ENCODE data around the gene GPBP1. TPM values are rescaled to one million over a fixed set of nuclear protein-coding genes. Genes with fewer than 3 reads are reported as not detected.
"Not testable (repeated sequence)": the region's sequence is repeated elsewhere in the genome, so short reads cannot be mapped to it uniquely, and the experiment has no call there.

Gene GPBP1
- total RNA-seq, 4 donors from 2014 or later: 53.5 to 171 (median 99.6) TPM

GRCh38 chr5:57276353-57276752 is 102.5 kb downstream of the GPBP1 start:
- Histone ChIP-seq H3K4me1 (no peaks in the 10 kb centered on the region), H3K27me3 (no peaks in the 10 kb centered on the region), H3K36me3 (no peaks in the 10 kb centered on the region), H3K4me3 (no peak overlapping the region), H3K9me3 (no peaks in the 10 kb centered on the region), H3K27ac (no peak overlapping the region)
- no peak for TF ChIP-seq CTCF (IDR thresholded peaks at IDR 0.05)
- no peak for TF ChIP-seq POLR2A (IDR thresholded peaks at IDR 0.05)
- intact Hi-C loops (cut with DNase I; ENCODE audit: low total_unique reads): no loop called here
- DNase-seq: no peak

GRCh38 chr5:57277085-57277484 is 103.2 kb downstream of the GPBP1 start:
- TF ChIP-seq POLR2A (IDR thresholded peaks at IDR 0.05) (no peak), CTCF (IDR thresholded peaks at IDR 0.05) (no peak)
- Histone ChIP-seq H3K4me1 (no peaks in the 10 kb centered on the region), H3K27ac (no peak overlapping the region), H3K36me3 (no peaks in the 10 kb centered on the region), H3K4me3 (no peak overlapping the region), H3K9me3 (no peaks in the 10 kb centered on the region), H3K27me3 (no peaks in the 10 kb centered on the region)
- DNase-seq: no peak
- intact Hi-C loops (cut with DNase I; ENCODE audit: low total_unique reads): no loop called here

DNA sequence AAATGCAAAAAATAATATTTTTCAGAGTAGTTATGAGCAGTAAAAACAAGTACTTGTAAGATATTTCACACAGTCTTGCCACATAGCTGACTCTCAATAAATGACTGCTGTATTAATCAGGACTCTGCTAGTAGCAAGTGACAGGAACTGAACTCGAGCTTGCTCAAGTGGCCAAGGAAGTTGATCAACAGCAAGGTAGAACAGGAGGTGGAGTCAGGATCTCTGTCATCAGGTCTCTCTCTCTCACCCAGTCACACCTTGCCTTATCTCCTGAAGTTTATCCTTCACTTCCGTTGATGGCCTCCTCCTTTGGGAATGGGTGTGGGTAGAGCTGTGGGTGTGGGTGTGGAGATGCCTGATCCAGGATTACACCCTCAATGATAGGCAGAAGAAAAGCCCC is 107.0 kb downstream of the GPBP1 start:
- H3K9me3 ChIP-seq: peaks cover 0 to 6% of the 10 kb centered on the region in 2 donors
- no peaks in the 10 kb centered on the region for H3K36me3 ChIP-seq
- DNase-seq: no peak
- TF ChIP-seq POLR2A (IDR thresholded peaks at IDR 0.05) (no peak), CTCF (IDR thresholded peaks at IDR 0.05) (no peak)
- no peak overlapping the region for H3K4me3 ChIP-seq
- no peaks in the 10 kb centered on the region for H3K4me1 ChIP-seq
- no peak overlapping the region for H3K27ac ChIP-seq
- intact Hi-C loops (cut with DNase I; ENCODE audit: low total_unique reads): no loop called here
- H3K27me3 ChIP-seq: no peaks in the 10 kb centered on the region

GRCh38 chr5:57285084-57285483 is 111.2 kb downstream of the GPBP1 start:
- H3K27me3 ChIP-seq; H3K4me3 ChIP-seq; H3K9me3 ChIP-seq; intact Hi-C loops (cut with DNase I; ENCODE audit: low total_unique reads); H3K27ac ChIP-seq; H3K4me1 ChIP-seq; DNase-seq; H3K36me3 ChIP-seq: not testable (repeated sequence)

GRCh38 chr5:57291894-57292293 is 118.0 kb downstream of the GPBP1 start:
- H3K4me1 ChIP-seq: no peaks in the 10 kb centered on the region
- TF ChIP-seq CTCF (IDR thresholded peaks at IDR 0.05) (no peak), POLR2A (IDR thresholded peaks at IDR 0.05) (no peak)
- H3K27me3 ChIP-seq: no peaks in the 10 kb centered on the region
- H3K36me3 ChIP-seq: no peaks in the 10 kb centered on the region
- H3K9me3 ChIP-seq: no peaks in the 10 kb centered on the region
- no peak overlapping the region for H3K4me3 ChIP-seq
- intact Hi-C loops (cut with DNase I; ENCODE audit: low total_unique reads): loop anchor here (10.0 kb wide), 1 partner anchor 1163 kb away; no protein-coding TSS in a partner anchor
- no peak overlapping the region for H3K27ac ChIP-seq
- no peak for DNase-seq

- H3K36me3 ChIP-seq: no peaks in the 10 kb centered on the region
- H3K27me3 ChIP-seq: no peaks in the 10 kb centered on the region
- H3K4me3 ChIP-seq: no peak overlapping the region
- H3K9me3 ChIP-seq: no peaks in the 10 kb centered on the region
- TF ChIP-seq POLR2A (IDR thresholded peaks at IDR 0.05) (no peak), CTCF (IDR thresholded peaks at IDR 0.05) (no peak)
- no peak overlapping the region for H3K27ac ChIP-seq
- H3K4me1 ChIP-seq: no peaks in the 10 kb centered on the region
- intact Hi-C loops (cut with DNase I; ENCODE audit: low total_unique reads): loop anchor here (10.0 kb wide), 1 partner anchor 1162 kb away; no protein-coding TSS in a partner anchor
- DNase-seq: no peak
These were observed 118.5 kb downstream of the GPBP1 start for GRCh38 chr5:57292336-57292735.
